ENCODE measurements around the gene PYGB.

The PYGB gene

DNA sequence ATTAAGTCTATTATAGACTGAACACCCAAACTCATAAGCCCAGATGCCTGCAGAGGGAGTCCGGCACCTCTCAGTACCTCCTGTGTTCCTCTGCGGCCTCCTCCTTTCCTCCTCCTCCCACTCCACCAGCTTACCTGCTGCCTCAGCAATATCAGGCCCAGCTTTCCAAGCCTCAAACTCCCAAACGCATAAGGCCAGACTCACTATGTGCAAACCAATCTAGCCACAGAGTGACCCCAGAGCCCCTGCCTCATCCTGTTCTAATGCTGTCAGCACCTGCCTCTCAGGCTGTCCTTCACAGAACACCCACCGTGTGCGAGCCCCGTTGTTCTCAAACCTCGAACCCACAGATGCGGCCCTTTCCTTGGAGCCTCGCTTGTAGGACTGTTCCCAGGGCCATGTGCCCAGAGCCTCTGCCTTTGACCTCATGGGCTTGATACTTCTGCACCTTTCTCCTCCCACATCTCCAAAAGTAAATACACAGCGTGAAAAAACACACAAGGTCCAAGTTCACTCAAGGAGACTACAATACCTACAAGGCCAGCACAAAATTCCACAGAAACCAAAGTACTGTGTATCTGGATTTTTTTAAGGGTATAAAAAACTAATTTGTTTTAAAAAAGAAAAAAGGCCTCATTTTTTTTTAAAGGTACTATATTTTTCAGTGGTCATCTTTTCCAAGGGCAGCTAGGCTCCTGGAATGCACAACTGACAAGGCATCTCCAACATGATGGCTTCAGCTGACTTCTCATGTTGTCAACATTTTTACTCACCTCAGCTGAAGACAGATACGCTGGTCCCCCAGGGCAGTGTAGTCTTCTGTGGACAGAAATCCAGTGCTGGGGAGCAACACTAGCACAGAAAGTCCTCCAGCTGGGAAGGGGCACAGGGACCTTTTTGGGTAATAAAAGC lies 90.5 kb downstream of the PYGB start:
- DNase-seq = no peak

DNA sequence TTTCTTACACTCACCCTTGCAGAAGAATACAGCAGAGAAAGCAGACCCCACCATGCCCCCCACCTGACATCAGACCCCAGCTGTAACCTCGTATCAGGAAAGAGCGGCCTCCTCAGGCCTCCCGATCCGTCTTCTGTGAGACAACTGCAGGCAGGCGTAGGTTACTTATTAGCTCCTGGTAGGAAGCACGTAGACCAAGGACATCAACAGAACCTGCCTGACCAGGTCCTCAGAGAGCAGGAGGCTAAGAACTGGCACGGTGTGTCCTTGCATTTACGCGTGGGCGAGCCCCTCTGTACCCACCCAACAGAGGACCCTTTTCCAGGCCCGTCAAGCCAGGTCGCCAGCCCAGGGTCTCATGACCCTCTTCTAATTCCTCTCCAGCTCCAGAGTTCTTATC lies 91.7 kb downstream of the PYGB start:
- no peak for DNase-seq

- no peak for DNase-seq
These were observed 92.5 kb downstream of the PYGB start for GRCh38 chr20:25340380-25340779.

- DNase-seq = no peak
These were observed 94.1 kb downstream of the PYGB start for GRCh38 chr20:25341716-25342680.

DNA sequence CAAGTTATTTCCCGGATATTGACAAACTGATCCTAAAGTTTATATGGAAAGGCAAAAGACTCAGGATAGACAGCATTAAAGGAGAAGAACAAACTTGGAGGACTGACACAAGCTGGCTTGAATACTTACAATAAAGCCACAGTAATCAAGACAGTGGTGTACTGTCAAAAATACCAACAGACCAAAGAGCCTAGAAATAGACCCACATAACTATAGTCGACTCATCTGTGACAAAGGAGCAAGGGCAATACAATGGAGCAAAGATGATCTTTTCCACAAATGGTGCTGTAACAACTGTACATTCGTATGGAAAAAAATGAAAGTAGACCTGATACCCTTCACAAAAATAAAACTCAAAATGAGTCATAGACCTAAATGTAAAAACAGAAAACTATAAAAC lies 96.7 kb downstream of the PYGB start:
- DNase-seq = no peak

DNA sequence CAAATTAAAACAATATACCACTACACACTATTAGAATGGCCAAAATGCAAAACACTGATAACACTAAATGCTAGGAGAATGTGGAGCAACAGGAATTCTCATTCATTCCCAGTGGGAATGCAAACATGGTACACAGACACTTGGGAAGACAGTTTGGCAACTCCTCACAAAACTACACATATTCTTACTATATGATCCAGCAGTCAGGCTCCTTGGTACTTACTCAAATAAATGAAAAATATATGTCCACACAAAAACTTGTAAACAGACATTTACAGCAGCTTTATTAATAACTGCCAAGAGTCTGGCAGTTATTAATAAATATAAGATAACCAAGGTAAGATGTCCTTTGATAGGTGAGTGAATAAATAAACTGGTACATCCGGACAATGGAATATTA lies 97.8 kb downstream of the PYGB start:
- no peak for DNase-seq

DNA sequence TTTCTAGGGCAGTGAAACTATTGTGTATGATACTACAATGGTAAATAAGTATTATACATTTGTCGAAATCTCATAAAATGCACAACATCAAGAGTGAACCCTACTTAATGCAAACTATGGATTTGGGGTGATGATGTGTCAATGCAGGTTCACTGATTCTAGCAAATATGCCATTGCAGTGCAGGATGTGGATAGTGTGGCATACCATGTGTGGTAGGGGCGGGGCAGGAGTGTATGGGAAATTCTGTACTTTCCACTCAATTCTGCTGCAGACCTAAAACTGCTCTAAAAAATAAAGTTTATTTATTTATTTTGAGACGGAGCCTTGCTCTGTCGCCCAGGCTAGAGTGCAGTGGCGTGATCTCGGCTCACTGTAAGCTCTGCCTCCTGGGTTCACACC lies 98.5 kb downstream of the PYGB start:
- DNase-seq = no peak
